ENCODE data around the gene ZBTB7C.

ZBTB7C gene

DNA sequence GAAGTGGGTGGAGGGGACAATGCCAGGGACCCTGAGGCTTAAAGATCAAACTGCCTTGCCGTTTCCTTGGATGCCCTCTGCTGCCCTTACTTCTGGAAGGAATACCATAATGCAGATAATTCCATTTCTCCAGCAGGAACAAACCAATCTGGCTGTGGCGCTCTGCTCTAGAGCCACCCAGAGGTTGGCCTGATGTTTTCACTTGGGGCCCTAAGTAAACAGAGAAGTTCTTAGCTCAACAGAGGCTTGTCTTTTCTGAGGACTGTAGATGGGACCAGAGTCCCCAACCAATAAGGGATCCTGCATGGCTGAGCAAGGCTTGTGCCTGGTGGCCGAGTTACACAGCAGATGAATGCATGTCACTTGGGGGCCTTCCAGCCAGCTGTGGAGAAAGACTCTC lies 230.2 kb downstream of the ZBTB7C start:
- TF ChIP-seq CTCF (IDR thresholded peaks at IDR 0.05; ENCODE audit: low read depth, low read length, missing control alignments) = no peak
- in situ Hi-C loops (cut with HindIII; ENCODE audit: low sequenced_read_pairs) = no loop called here
- DNase-seq (ENCODE audit: low read depth) = no peak
- no peak overlapping the region for H3K4me3 ChIP-seq (ENCODE audit: low read depth, low read length)

DNA sequence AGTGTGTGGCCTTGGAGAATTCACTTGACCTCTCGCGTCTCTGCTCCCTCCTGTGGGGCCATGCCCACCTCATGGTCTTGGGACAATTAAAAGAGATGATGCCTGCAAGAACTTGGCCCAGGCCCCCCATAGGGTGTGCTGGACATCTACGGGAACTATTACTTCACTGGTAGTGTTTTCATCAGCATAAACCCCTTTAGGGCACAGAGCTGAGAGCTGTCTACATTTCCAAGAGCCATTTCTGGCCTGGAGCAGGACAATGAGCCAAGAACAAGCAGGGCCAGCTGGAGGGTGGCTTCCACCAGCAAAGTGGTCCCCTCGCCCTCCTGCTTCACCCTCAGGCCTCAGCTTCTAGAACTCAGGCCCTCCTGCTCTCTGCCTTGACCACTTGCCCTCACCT lies 232.3 kb downstream of the ZBTB7C start:
- in situ Hi-C loops (cut with HindIII; ENCODE audit: low sequenced_read_pairs) = no loop called here
- no peak for TF ChIP-seq CTCF (IDR thresholded peaks at IDR 0.05; ENCODE audit: low read depth, low read length, missing control alignments)
- no peak overlapping the region for H3K4me3 ChIP-seq (ENCODE audit: low read depth, low read length)
- DNase-seq (ENCODE audit: low read depth) = no peak

GRCh38 chr18:48173557-48173956 lies 235.6 kb downstream of the ZBTB7C start:
- DNase-seq (ENCODE audit: low read depth) = no peak
- in situ Hi-C loops (cut with HindIII; ENCODE audit: low sequenced_read_pairs) = no loop called here
- no peak for TF ChIP-seq CTCF (IDR thresholded peaks at IDR 0.05; ENCODE audit: low read depth, low read length, missing control alignments)
- H3K4me3 ChIP-seq (ENCODE audit: low read depth, low read length) = no peak overlapping the region

DNA sequence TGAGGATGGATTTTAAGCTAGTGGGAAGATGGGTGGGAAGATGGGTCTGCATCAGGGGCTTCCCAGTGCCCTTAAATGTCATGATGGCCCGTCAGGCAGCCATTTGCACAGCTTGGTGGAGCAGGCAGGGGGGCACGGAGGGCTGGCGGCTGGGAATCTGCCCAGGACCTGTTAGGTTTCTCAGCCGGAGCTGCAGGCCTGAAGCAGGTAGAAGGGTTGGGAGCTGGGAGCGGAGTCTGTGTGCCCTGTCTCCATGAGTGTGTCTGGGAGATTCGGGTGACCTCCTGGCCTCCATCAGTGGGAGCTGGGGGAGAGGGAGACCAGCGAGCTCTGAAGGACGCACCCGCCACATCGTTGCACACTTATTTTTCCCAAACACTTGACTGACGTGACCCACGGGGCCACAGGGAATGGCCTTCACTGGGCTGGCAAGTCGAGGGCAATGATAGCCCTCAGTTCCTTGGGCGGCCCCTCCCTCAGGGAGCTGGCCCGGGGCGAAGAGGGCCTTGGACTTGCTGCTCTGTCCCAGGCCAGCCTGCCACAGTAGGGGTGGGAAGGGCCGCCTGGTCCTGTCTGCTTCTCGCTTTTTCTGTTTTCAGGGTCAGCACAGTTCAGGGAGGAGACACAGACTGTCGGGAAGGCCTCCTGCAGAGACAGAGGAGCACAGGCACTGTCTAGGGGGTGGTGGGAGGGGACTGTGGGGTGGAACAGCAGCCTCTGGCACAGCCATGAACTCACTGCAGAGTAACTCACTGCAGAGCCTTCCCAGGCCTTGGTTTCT lies 236.8 kb downstream of the ZBTB7C start:
- no peak for TF ChIP-seq CTCF (IDR thresholded peaks at IDR 0.05; ENCODE audit: low read depth, low read length, missing control alignments)
- in situ Hi-C loops (cut with HindIII; ENCODE audit: low sequenced_read_pairs) = no loop called here
- no peak for DNase-seq (ENCODE audit: low read depth)
- H3K4me3 ChIP-seq (ENCODE audit: low read depth, low read length) = no peak overlapping the region

GRCh38 chr18:48171490-48172188 lies 237.5 kb downstream of the ZBTB7C start:
- no peak overlapping the region for H3K4me3 ChIP-seq (ENCODE audit: low read depth, low read length)
- no peak for TF ChIP-seq CTCF (IDR thresholded peaks at IDR 0.05; ENCODE audit: low read depth, low read length, missing control alignments)
- no peak for DNase-seq (ENCODE audit: low read depth)
- in situ Hi-C loops (cut with HindIII; ENCODE audit: low sequenced_read_pairs) = no loop called here

- no peak overlapping the region for H3K4me3 ChIP-seq (ENCODE audit: low read depth, low read length)
- in situ Hi-C loops (cut with HindIII; ENCODE audit: low sequenced_read_pairs) = no loop called here
- no peak for DNase-seq (ENCODE audit: low read depth)
- no peak for TF ChIP-seq CTCF (IDR thresholded peaks at IDR 0.05; ENCODE audit: low read depth, low read length, missing control alignments)
These were observed 238.5 kb downstream of the ZBTB7C start for GRCh38 chr18:48170651-48171050.
